Stomach (tissue), 9 donors: ENCODE data around the gene RPRD1B. TPM values are rescaled to one million over a fixed set of nuclear protein-coding genes. Genes with fewer than 3 reads are reported as not detected.

Experiments used
- DNase-seq, 2 donors: peaks; one replicate each; pipeline versions ENCODE4 v3.0.0 to v3.0.0-alpha.2; 2013 to 2019
- H3K27ac ChIP-seq, 5 donors: fragments of 200-600 bp in 4 of 5; sonication (generic) in 4 of 5; one replicate each; pipeline ENCODE4 v1.5.1; 2013 to 2019; ENCODE audit warnings: mild to moderate bottlenecking in 1 of 5, moderate library complexity in 1 of 5
- H3K27me3 ChIP-seq, 3 donors: fragments of 200-600 bp; sonication (generic); one replicate each; pipeline ENCODE4 v1.5.1; 2017 to 2019; ENCODE audit warnings: mixed run types in 1 of 3
- H3K36me3 ChIP-seq, 4 donors: fragments of 200-600 bp; sonication (generic); 1 replicate in 3 of 4; 2 replicates in 1 of 4; pipeline ENCODE4 v1.5.1; 2016 to 2019
- H3K4me1 ChIP-seq, 4 donors: fragments of 200-600 bp; sonication (generic); one replicate each; pipeline ENCODE4 v1.5.1; 2016 to 2019
- H3K4me3 ChIP-seq, 4 donors: fragments of 200-600 bp; sonication (generic) in 3 of 4; one replicate each; pipeline ENCODE4 v1.5.1; 2016 to 2019; ENCODE audit warnings: mild to moderate bottlenecking in 1 of 4
- H3K9me3 ChIP-seq, 4 donors: fragments of 200-600 bp; sonication (generic); one replicate each; pipeline ENCODE4 v1.5.1; 2016 to 2019
- CTCF ChIP-seq, 7 experiments: fragments of 450-650 bp in 4 of 7; fragments of 200-600 bp in 3 of 7; sonication (generic) in 3 of 7; IDR thresholded peaks; one replicate each; pipeline ENCODE4 v1.5.1; 2016 to 2019; ENCODE audit warnings: antibody characterized with exemption in 7 of 7, control low read depth in 2 of 7, mild to moderate bottlenecking in 1 of 7
- EP300 ChIP-seq: sonication (generic); formaldehyde crosslinking; IDR thresholded peaks from one replicate; pipeline ENCODE4 v1.6.1; 2017; ENCODE audit warnings: antibody characterized with exemption
- POLR2A ChIP-seq, 4 donors: fragments of 450-650 bp; IDR thresholded peaks; one replicate each; pipeline ENCODE4 v1.6.1; 2016; ENCODE audit warnings: antibody characterized with exemption in 4 of 4, control low read depth in 2 of 4, mild to moderate bottlenecking in 1 of 4, moderate library complexity in 1 of 4
- POLR2AphosphoS5 ChIP-seq, 3 donors: sonication (generic); formaldehyde crosslinking; IDR thresholded peaks; one replicate each; pipeline ENCODE4 v1.6.1; 2016; ENCODE audit warnings: antibody characterized with exemption in 3 of 3
- WGBS, 5 donors: extraction: QIAGEN DNeasy Blood & Tissue Kit in 3 of 5; methylation state at CpG; one replicate each; pipeline versions ENCODE4 v1.1.5 to v1.1.7; 2013 to 2018; 5-methylcytosine and 5-hydroxymethylcytosine counted together
- intact Hi-C: fragments of 100-400 bp; cut with DNase I; formaldehyde crosslinking; loops from one replicate; pipeline ENCODE4 v1.15.1; 2023; ENCODE audit warnings: low total_unique reads
- polyA plus RNA-seq, 3 donors: library from polyadenylated mRNA; stranded (reverse); fragments of 200-250 nt; gene quantifications; one replicate each; pipeline ENCODE4 v1.2.3, GENCODE V29; 2013
- total RNA-seq, 5 donors: library from RNA; depleted of rRNA; stranded (reverse); fragments of >200 nt; gene quantifications; one replicate each; pipeline versions ENCODE4 v1.1.0 to v1.2.3, GENCODE V29; 2014 to 2016
- donor health status: healthy with polysubstance abuse.
- donor health status: Bipolar disorder and iron deficiency.
- donor health status: healthy.

RPRD1B gene
- total and polyA plus RNA-seq, 8 donors, result 8.0 to 60.0 (median 17.8) TPM

GRCh38 chr20:38059832-38060231, 26.3 kb downstream of the RPRD1B start:
- peak; percentile 30 to 36 for DNase-seq
- Histone ChIP-seq H3K27ac (peak overlapping the region in 2 of 5 donors; percentile 5 to 47), H3K36me3 (peaks cover 56 to 91% (median 84%) of the 10 kb centered on the region in 4 donors), H3K4me3 (no peak overlapping the region), H3K4me1 (peaks cover 0 to 28% (median 8%) of the 10 kb centered on the region in 4 donors), H3K27me3 (no peaks in the 10 kb centered on the region), H3K9me3 (no peaks in the 10 kb centered on the region)
- 43 to 75% (median 45%) methylated on average over 5 of the region's 5 CpGs for WGBS, 5 donors
- TF ChIP-seq POLR2AphosphoS5 (IDR thresholded peaks at IDR 0.05) (peak in 2 of 3 donors; percentile 67 to 69), POLR2A (IDR thresholded peaks at IDR 0.05) (no peak)
- intact Hi-C loops, result loop anchor here (5.0 kb wide), 1 partner anchor 162 kb away; no protein-coding TSS in a partner anchor

DNA sequence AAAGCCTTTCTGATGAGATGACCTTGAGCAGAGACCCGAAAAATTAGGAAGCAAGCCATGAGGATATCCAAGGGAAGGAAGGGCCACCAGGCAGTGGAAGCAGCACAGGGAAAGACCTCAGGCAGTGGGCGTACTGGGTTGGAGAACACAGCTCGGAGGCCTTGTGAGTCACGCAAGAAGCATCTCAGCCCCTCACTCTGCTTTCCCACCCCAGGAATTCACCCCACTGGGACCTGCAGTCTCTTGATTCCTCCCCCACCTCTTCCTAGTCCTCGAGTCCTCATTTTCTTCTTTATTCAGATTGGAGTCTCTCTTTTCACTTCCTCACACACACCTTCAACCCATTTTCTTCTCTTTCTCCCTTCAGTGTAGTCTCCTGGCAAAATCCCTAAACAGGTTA, 27.0 kb downstream of the RPRD1B start:
- Histone ChIP-seq H3K4me1 (peaks cover 0 to 21% (median 5%) of the 10 kb centered on the region in 4 donors), H3K36me3 (peaks cover 63 to 97% (median 90%) of the 10 kb centered on the region in 4 donors), H3K9me3 (no peaks in the 10 kb centered on the region), H3K4me3 (no peak overlapping the region), H3K27ac (peak overlapping the region in 2 of 5 donors; percentile 1 to 47), H3K27me3 (no peaks in the 10 kb centered on the region)
- intact Hi-C loops, result no loop called here
- WGBS, 5 donors, result 84 to 92% (median 86%) methylated on average over 5 of the region's 5 CpGs
- TF ChIP-seq CTCF (IDR thresholded peaks at IDR 0.05) (no peak), EP300 (no peak), POLR2A (IDR thresholded peaks at IDR 0.05) (no peak), POLR2AphosphoS5 (IDR thresholded peaks at IDR 0.05) (no peak)
- no peak for DNase-seq

GRCh38 chr20:38061109-38061508, 27.6 kb downstream of the RPRD1B start:
- Histone ChIP-seq H3K36me3 (peaks cover 68 to 97% (median 91%) of the 10 kb centered on the region in 4 donors), H3K4me3 (no peak overlapping the region), H3K27ac (no peak overlapping the region), H3K4me1 (peaks cover 0 to 20% (median 2%) of the 10 kb centered on the region in 4 donors), H3K27me3 (no peaks in the 10 kb centered on the region), H3K9me3 (no peaks in the 10 kb centered on the region)
- TF ChIP-seq CTCF (IDR thresholded peaks at IDR 0.05), result no peak
- no peak for TF ChIP-seq POLR2AphosphoS5 (IDR thresholded peaks at IDR 0.05)
- no peak for TF ChIP-seq EP300
- TF ChIP-seq POLR2A (IDR thresholded peaks at IDR 0.05), result no peak
- intact Hi-C loops, result no loop called here
- DNase-seq, result no peak
- 63 to 73% (median 67%) methylated on average over 4 of the region's 4 CpGs for WGBS, 5 donors

- no peaks in the 10 kb centered on the region for H3K9me3 ChIP-seq
- WGBS, 5 donors, result 75 to 83% (median 79%) methylated on average over 5 of the region's 5 CpGs
- H3K36me3 ChIP-seq, result peaks cover 81 to 100% (median 100%) of the 10 kb centered on the region in 4 donors
- no peak overlapping the region for H3K27ac ChIP-seq
- H3K27me3 ChIP-seq, result no peaks in the 10 kb centered on the region
- H3K4me1 ChIP-seq, result peaks cover 0 to 20% (median 4%) of the 10 kb centered on the region in 4 donors
- no peak for DNase-seq
- intact Hi-C loops, result no loop called here
- H3K4me3 ChIP-seq, result no peak overlapping the region
- no peak for TF ChIP-seq EP300
- no peak for TF ChIP-seq POLR2AphosphoS5 (IDR thresholded peaks at IDR 0.05)
- TF ChIP-seq POLR2A (IDR thresholded peaks at IDR 0.05), result no peak
- no peak for TF ChIP-seq CTCF (IDR thresholded peaks at IDR 0.05)
These were observed 29.3 kb downstream of the RPRD1B start for GRCh38 chr20:38062890-38063289.

DNA sequence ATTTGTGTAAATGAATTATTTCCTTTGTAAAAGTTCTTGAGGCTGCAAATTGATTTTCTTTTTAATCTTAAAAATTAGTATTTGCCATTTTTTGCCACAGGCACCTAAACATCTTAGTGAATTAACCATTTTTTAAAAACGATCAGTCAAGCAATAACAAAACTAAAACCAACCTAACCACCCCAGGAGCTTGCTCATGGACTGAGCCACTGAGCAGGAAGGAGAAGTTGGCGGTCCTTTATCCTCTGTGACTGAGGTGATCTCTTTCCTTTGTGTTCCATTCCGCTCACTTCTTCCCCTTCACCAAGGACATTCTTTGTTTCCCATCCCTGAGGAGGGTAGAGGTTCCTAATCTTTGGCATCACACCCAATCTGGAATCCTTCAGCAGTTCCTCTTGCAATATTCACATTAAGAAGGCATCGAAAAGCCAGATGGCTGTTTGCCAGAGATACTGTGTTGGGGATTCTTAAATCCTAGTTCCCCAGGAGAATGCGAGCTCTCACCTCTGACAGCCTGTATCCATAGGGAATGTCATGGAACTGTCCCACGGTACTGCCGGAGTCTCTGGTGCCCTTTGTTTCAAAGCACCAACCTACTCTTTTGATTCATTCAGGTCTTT, 30.5 kb downstream of the RPRD1B start:
- DNase-seq, result no peak
- TF ChIP-seq EP300 (no peak), POLR2A (IDR thresholded peaks at IDR 0.05) (no peak), POLR2AphosphoS5 (IDR thresholded peaks at IDR 0.05) (no peak), CTCF (IDR thresholded peaks at IDR 0.05) (no peak)
- intact Hi-C loops, result no loop called here
- no peak overlapping the region for H3K4me3 ChIP-seq
- H3K27me3 ChIP-seq, result no peaks in the 10 kb centered on the region
- peaks cover 77 to 100% (median 100%) of the 10 kb centered on the region in 4 donors for H3K36me3 ChIP-seq
- H3K27ac ChIP-seq, result no peak overlapping the region
- peaks cover 0 to 20% (median 4%) of the 10 kb centered on the region in 4 donors for H3K4me1 ChIP-seq
- WGBS, 5 donors, result 85 to 91% (median 88%) methylated on average over 7 of the region's 7 CpGs
- no peaks in the 10 kb centered on the region for H3K9me3 ChIP-seq
